Adrenal gland (tissue), 12 donors: ENCODE data around the gene ABHD10. TPM values are rescaled to one million over a fixed set of nuclear protein-coding genes. Genes with fewer than 3 reads are reported as not detected.

Experiments
- DNase-seq, 7 donors: peaks; one replicate each; pipeline ENCODE4 v3.0.0-alpha.2; 2019 to 2020
- H3K27ac ChIP-seq, 5 donors: fragments of 200-600 bp; sonication (generic) in 4 of 5; 1 replicate in 3 of 5; 2 replicates in 2 of 5; pipeline versions ENCODE4 v1.5.1 to v1.8.0; 2016 to 2020; ENCODE audit warnings: mild to moderate bottlenecking in 1 of 5
- H3K27me3 ChIP-seq: fragments of 200-600 bp; 2 replicates; pipeline ENCODE4 v1.8.0; 2021
- H3K36me3 ChIP-seq, 2 donors: fragments of 200-600 bp; replicated peaks in 1 of 2; 1 replicate in 1 of 2; 2 replicates in 1 of 2; pipeline versions ENCODE4 v1.5.1 to v1.8.0; 2018 to 2022
- H3K4me1 ChIP-seq, 2 donors: fragments of 200-600 bp; replicated peaks in 1 of 2; 1 replicate in 1 of 2; 2 replicates in 1 of 2; pipeline versions ENCODE4 v1.5.1 to v1.8.0; 2018 to 2021
- H3K4me3 ChIP-seq, 4 donors: fragments of 200-600 bp; sonication (generic) in 3 of 4; one replicate each; pipeline ENCODE4 v1.5.1; 2016 to 2018
- H3K9me3 ChIP-seq, 3 donors: fragments of 200-600 bp; sonication (generic) in 1 of 3; replicated peaks in 1 of 3; 1 replicate in 2 of 3; 2 replicates in 1 of 3; pipeline versions ENCODE4 v1.5.1 to v1.8.0; 2016 to 2021
- CTCF ChIP-seq, 6 experiments: fragments of 450-650 bp in 4 of 6; fragments of 200-600 bp in 2 of 6; sonication (generic) in 1 of 6; IDR thresholded peaks; 1 replicate in 5 of 6; 2 replicates in 1 of 6; pipeline versions ENCODE4 v1.5.1 to v1.8.0; 2016 to 2021; ENCODE audit warnings: antibody characterized with exemption in 6 of 6, mild to moderate bottlenecking in 2 of 6, moderate library complexity in 1 of 6
- POLR2A ChIP-seq, 2 donors: fragments of 450-650 bp; IDR thresholded peaks; one replicate each; pipeline ENCODE4 v1.6.1; 2017; ENCODE audit warnings: antibody characterized with exemption in 2 of 2, mild to moderate bottlenecking in 2 of 2, moderate library complexity in 1 of 2
- WGBS, 4 donors: extraction: QIAGEN DNeasy Blood & Tissue Kit in 2 of 4; methylation state at CpG; one replicate each; pipeline versions ENCODE4 v1.1.5 to v1.1.7; 2013 to 2017; 5-methylcytosine and 5-hydroxymethylcytosine counted together
- intact Hi-C, 2 donors: fragments of 100-400 bp; cut with DNase I; formaldehyde crosslinking; loops; one replicate each; pipeline versions ENCODE4 v1.14.1 to v1.15.0; 2022 to 2023
- polyA plus RNA-seq, 3 donors: library from polyadenylated mRNA; stranded (reverse); fragments of 200-250 nt in 2 of 3; fragments of 350-450 nt in 1 of 3; fragmentation: Illumina TruSeq in 1 of 3; extraction: RNeasy Lipid Tissue Mini Kit (QIAGEN cat#74804) in 1 of 3; gene quantifications; one replicate each; pipeline ENCODE4 v1.2.3, GENCODE V29; 2013 to 2014
- total RNA-seq, 9 donors: library from RNA; depleted of rRNA in 4 of 9; stranded (reverse); fragments of >200 nt in 4 of 9; fragments of 120-200 nt in 1 of 9; fragmentation: NEBNext Ultra II Directional in 1 of 9; extraction: Animal tissue kit (Norgen Biotek cat#: 25700) in 1 of 9; gene quantifications; one replicate each; pipeline versions ENCODE4 v1.1.0 to v1.2.4, GENCODE V29; 2013 to 2023
- donor health status: healthy with polysubstance abuse.
- donor health status: Bipolar disorder and iron deficiency.
- donor health status: DM: yes; HTN: yes; CAD: no.
- donor health status: DM: no; HTN: no; CAD: no.
- donor health status: DM: no; HTN: no; CAD: no.
- donor health status: DM: yes; HTN: yes; CAD: no.

Gene ABHD10
- total and polyA plus RNA-seq, 12 donors = 27.6 to 81.8 (median 44.1) TPM

DNA sequence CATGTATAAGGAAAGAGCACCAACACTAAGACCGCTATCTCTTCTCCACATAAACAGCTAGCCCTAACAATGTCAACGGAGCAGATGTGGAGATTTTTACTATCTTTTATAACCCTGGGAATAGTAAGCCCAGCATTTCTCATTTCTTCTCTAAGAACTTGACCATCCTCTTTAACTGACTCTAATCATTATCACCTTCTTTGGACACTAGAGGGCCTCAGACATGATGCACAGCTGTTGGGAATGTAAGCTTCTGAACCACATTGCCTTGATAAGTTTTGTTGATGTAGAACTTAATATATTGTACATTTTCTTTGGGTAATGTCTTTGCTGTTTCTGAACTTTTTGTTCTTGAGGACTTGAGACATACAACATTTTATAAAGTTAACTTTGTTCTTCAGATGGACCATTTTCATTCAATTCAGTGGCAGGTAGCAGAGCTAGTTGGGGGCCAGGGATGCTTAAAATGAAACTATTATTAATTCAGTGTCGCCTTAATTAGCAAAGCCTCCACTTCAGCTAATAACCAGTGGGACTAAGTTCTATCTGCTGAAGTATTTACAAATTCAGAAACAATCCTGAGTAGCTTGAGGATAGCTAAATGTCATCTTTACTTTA is 10.3 kb downstream of the ABHD10 start:
- no peak overlapping the region for H3K4me3 ChIP-seq
- peaks cover 0 to 12% of the 10 kb centered on the region in 2 donors for H3K36me3 ChIP-seq
- peak in 2 of 7 donors; percentile 11 to 31 for DNase-seq
- TF ChIP-seq CTCF (IDR thresholded peaks at IDR 0.05) (peak; percentile 48 to 81 (median 70)), POLR2A (IDR thresholded peaks at IDR 0.05) (no peak)
- no peak overlapping the region for H3K27ac ChIP-seq
- H3K9me3 ChIP-seq = no peaks in the 10 kb centered on the region
- WGBS, 4 donors = 53 to 64% (median 54%) methylated on average over 3 of the region's 3 CpGs
- intact Hi-C loops = no loop called here
- H3K27me3 ChIP-seq = no peaks in the 10 kb centered on the region
- peaks cover 0 to 6% of the 10 kb centered on the region in 2 donors for H3K4me1 ChIP-seq

DNA sequence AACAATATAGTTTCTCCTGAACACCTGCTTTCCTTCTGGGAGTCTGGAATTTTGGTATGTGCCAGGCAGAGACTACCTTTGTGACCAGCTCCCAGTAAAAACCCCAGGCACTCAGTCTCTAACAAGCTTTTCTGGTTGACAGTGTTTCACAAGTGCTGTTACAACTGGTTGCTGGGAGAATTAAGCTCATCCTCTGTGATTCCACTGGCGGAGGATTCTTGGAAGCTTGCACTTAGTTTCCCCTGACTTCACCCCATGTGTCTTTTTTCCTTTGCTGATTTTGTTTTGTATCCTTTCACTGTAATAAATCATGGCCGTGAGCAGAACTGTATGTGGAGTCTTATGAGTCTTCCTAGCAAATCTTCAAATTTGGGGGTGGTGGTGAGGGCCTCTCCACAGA is 14.2 kb downstream of the ABHD10 start:
- H3K9me3 ChIP-seq = no peaks in the 10 kb centered on the region
- intact Hi-C loops = loop anchor here in 1 of 2 donors (10.0 kb wide), 1 partner anchor 52 kb away; no protein-coding TSS in a partner anchor
- no peak overlapping the region for H3K27ac ChIP-seq
- WGBS, 4 donors = 57 to 94% (median 74%) methylated on average over 2 of the region's 2 CpGs
- H3K4me1 ChIP-seq = peaks cover 0 to 6% of the 10 kb centered on the region in 2 donors
- TF ChIP-seq CTCF (IDR thresholded peaks at IDR 0.05) = no peak
- TF ChIP-seq POLR2A (IDR thresholded peaks at IDR 0.05) = no peak
- no peak overlapping the region for H3K4me3 ChIP-seq
- no peaks in the 10 kb centered on the region for H3K27me3 ChIP-seq
- no peaks in the 10 kb centered on the region for H3K36me3 ChIP-seq
- DNase-seq = no peak

GRCh38 chr3:111998636-111999483 is 20.0 kb downstream of the ABHD10 start, which contains the start of gene TAGLN3:
Gene TAGLN3 (plus strand): TSS chr3:111998922. CDS start chr3:111999423, 501 bp downstream.
- Histone ChIP-seq H3K27me3 (no peaks in the 10 kb centered on the region), H3K9me3 (no peaks in the 10 kb centered on the region), H3K27ac (no peak within 1 kb of the TSS), H3K4me3 (peak within 1 kb of the TSS in 1 of 4 donors; percentile 48), H3K36me3 (no peaks in the 10 kb centered on the region), H3K4me1 (peaks cover 0 to 8% of the 10 kb centered on the region in 2 donors)
- intact Hi-C loops = loop anchor here in 1 of 2 donors (10.0 kb wide), 1 partner anchor 46 kb away; no protein-coding TSS in a partner anchor
- DNase-seq = peak in 5 of 7 donors; percentile 23 to 70 (median 33)
- TF ChIP-seq CTCF (IDR thresholded peaks at IDR 0.05) (no peak), POLR2A (IDR thresholded peaks at IDR 0.05) (peak; percentile 13 to 50)
- 5 to 10% (median 8%) methylated on average over 26 to 30 of the region's 30 CpGs for WGBS, 4 donors
